SK-N-SH treated with all-trans-retinoic acid at 6 μM for 48 hours (cell line): Measurements from ENCODE around the gene GSN.

Experiments
- ATAC-seq: fragments of 200-7000 bp; cut with Tn5 transposase; 3 replicates; pipeline ENCODE4 v1.9.1; 2020; ENCODE audit warnings: mild to moderate bottlenecking, moderate library complexity
- ARNTL ChIP-seq: fragments of 450-650 bp; formaldehyde crosslinking; IDR thresholded peaks from 2 replicates; pipeline ENCODE4 v1.5.0; 2020; ENCODE audit warnings: low read depth, mild to moderate bottlenecking, moderate library complexity, borderline replicate concordance
- BACH2 ChIP-seq: fragments of 250-450 bp; sonication (Bioruptor Pico); IDR thresholded peaks from 2 replicates; pipeline ENCODE4 v1.9.0; 2021; ENCODE audit warnings: mild to moderate bottlenecking, borderline replicate concordance
- CSDC2 ChIP-seq: fragments of 250-450 bp; sonication (Bioruptor Pico); IDR thresholded peaks from 2 replicates; pipeline ENCODE4 v1.5.0; 2020; ENCODE audit warnings: mild to moderate bottlenecking, moderate library complexity
- ESRRG ChIP-seq: fragments of 250-450 bp; sonication (Bioruptor Pico); IDR thresholded peaks from 2 replicates; pipeline ENCODE4 v1.6.1; 2021; ENCODE audit warnings: mild to moderate bottlenecking
- GLIS3 ChIP-seq: fragments of 250-450 bp; sonication (Bioruptor Pico); IDR thresholded peaks from 2 replicates; pipeline ENCODE4 v1.5.0; 2020; ENCODE audit warnings: mild to moderate bottlenecking, moderate library complexity
- ISL1 ChIP-seq: fragments of 250-450 bp; sonication (Bioruptor Pico); IDR thresholded peaks from 2 replicates; pipeline ENCODE4 v2.1.2; 2022; ENCODE audit warnings: mild to moderate bottlenecking, moderate library complexity
- OSR1 ChIP-seq: fragments of 250-450 bp; sonication (Bioruptor Pico); IDR thresholded peaks from 2 replicates; pipeline ENCODE4 v1.8.0; 2022; ENCODE audit warnings: moderate library complexity, mild to moderate bottlenecking, inconsistent platforms
- PPARA ChIP-seq: fragments of 250-450 bp; sonication (Bioruptor Pico); IDR thresholded peaks from 2 replicates; pipeline ENCODE4 v1.5.0; 2020; ENCODE audit warnings: mild to moderate bottlenecking, borderline replicate concordance
- SNAI2 ChIP-seq: fragments of 250-450 bp; sonication (Bioruptor Pico); IDR thresholded peaks from 2 replicates; pipeline ENCODE4 v1.5.0; 2020; ENCODE audit warnings: mild to moderate bottlenecking, moderate library complexity
- TCF4 ChIP-seq: fragments of 250-450 bp; sonication (Bioruptor Pico); IDR thresholded peaks from 2 replicates; pipeline ENCODE4 v1.8.0; 2021; ENCODE audit warnings: mild to moderate bottlenecking, moderate library complexity, borderline replicate concordance
- TOX ChIP-seq: fragments of 250-450 bp; sonication (Bioruptor Pico); IDR thresholded peaks from 2 replicates; pipeline ENCODE4 v1.8.0; 2021; ENCODE audit warnings: mild to moderate bottlenecking, moderate library complexity, borderline replicate concordance
- ZC3H10 ChIP-seq: fragments of 250-450 bp; sonication (Bioruptor Pico); IDR thresholded peaks from 2 replicates; pipeline ENCODE4 v1.5.1; 2021; ENCODE audit warnings: mild to moderate bottlenecking, moderate library complexity
- ZFP3 ChIP-seq: fragments of 250-450 bp; sonication (Bioruptor Pico); IDR thresholded peaks from 2 replicates; pipeline ENCODE4 v1.5.0; 2020; ENCODE audit warnings: mild to moderate bottlenecking, moderate library complexity
- ZFP30 ChIP-seq: fragments of 450-650 bp; formaldehyde crosslinking; IDR thresholded peaks from 2 replicates; pipeline ENCODE4 v1.5.0; 2022; ENCODE audit warnings: mild to moderate bottlenecking, moderate library complexity
- ZNF565 ChIP-seq: fragments of 450-650 bp; formaldehyde crosslinking; conservative IDR thresholded peaks from 2 replicates; pipeline ENCODE4 v1.5.0; 2020; ENCODE audit warnings: low read depth, mild to moderate bottlenecking, moderate library complexity
- ZNF70 ChIP-seq: fragments of 450-650 bp; formaldehyde crosslinking; IDR thresholded peaks from 2 replicates; pipeline ENCODE4 v1.5.0; 2020; ENCODE audit warnings: mild to moderate bottlenecking, moderate library complexity
- ZNF8 ChIP-seq: fragments of 450-650 bp; formaldehyde crosslinking; IDR thresholded peaks from 2 replicates; pipeline ENCODE4 v1.5.0; 2020; ENCODE audit warnings: mild to moderate bottlenecking, moderate library complexity
- TF ChIP-seq, protein P1 (sequence below): fragments of 250-450 bp; sonication (Bioruptor Pico); IDR thresholded peaks from 2 replicates; pipeline ENCODE4 v1.5.1; 2020; ENCODE audit warnings: low read depth, mild to moderate bottlenecking, moderate library complexity
- TF ChIP-seq, protein P2 (sequence below): fragments of 250-450 bp; sonication (Bioruptor Pico); IDR thresholded peaks from 2 replicates; pipeline ENCODE4 v1.8.0; 2021; ENCODE audit warnings: low read depth, mild to moderate bottlenecking, moderate library complexity, borderline replicate concordance
- TF ChIP-seq, protein P3 (sequence below): fragments of 250-450 bp; sonication (Bioruptor Pico); IDR thresholded peaks from 2 replicates; pipeline ENCODE4 v1.5.0; 2020; ENCODE audit warnings: mild to moderate bottlenecking, moderate library complexity
- TF ChIP-seq, protein P4 (sequence below): fragments of 250-450 bp; sonication (Bioruptor Pico); IDR thresholded peaks from 2 replicates; pipeline ENCODE4 v1.5.1; 2021; ENCODE audit warnings: mild to moderate bottlenecking, moderate library complexity
- TF ChIP-seq, protein P5 (sequence below): fragments of 250-450 bp; sonication (Bioruptor Pico); IDR thresholded peaks from 2 replicates; pipeline ENCODE4 v1.8.0; 2020; ENCODE audit warnings: mild to moderate bottlenecking, moderate library complexity, borderline replicate concordance

Gene GSN

DNA sequence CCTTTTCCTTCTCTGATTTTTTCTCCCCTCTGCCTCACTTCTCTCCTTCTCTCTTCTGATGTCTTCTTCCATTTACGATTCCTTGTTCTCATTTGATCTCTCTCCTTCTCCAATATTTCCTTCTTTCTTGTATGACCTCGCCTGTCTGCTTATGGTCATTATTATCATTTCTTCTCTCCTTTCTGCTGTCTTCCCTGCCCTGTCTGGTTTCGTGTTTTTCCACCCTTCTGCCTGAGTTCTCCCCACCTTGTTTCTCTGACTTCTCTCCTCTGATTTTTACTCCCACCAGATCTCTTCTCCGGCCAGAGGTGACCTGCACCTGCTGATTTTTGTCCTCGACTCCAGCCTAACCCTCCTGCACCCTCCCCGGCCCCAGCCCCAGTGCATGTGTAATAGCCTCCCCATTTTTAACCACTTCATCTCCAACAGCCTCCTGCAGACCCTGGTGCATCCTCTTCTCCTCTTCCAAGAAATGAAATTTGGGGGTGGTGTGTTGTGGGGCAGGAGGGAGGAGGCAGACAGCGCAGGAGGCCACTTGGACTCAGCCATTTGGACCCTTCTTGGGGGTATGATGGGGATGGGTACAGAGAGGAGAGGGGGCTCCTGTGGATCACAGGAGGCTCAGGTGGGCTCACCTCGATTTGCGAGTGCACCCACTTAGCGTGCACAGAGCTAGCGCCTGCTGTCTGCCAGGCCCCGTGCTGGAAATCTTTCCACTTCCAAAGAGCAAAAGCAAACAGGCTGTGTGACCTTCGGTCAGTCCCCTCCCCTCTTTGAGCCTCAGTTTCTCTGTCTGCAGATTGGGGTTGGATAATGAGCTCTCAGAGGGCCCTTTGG lies 32.5 kb downstream of the GSN start:
- TF ChIP-seq, protein P1, sequence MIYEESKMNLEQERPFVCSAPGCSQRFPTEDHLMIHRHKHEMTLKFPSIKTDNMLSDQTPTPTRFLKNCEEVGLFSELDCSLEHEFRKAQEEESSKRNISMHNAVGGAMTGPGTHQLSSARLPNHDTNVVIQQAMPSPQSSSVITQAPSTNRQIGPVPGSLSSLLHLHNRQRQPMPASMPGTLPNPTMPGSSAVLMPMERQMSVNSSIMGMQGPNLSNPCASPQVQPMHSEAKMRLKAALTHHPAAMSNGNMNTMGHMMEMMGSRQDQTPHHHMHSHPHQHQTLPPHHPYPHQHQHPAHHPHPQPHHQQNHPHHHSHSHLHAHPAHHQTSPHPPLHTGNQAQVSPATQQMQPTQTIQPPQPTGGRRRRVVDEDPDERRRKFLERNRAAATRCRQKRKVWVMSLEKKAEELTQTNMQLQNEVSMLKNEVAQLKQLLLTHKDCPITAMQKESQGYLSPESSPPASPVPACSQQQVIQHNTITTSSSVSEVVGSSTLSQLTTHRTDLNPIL (CRISPR knock-in tag): no peak
- TF ChIP-seq, protein P2, sequence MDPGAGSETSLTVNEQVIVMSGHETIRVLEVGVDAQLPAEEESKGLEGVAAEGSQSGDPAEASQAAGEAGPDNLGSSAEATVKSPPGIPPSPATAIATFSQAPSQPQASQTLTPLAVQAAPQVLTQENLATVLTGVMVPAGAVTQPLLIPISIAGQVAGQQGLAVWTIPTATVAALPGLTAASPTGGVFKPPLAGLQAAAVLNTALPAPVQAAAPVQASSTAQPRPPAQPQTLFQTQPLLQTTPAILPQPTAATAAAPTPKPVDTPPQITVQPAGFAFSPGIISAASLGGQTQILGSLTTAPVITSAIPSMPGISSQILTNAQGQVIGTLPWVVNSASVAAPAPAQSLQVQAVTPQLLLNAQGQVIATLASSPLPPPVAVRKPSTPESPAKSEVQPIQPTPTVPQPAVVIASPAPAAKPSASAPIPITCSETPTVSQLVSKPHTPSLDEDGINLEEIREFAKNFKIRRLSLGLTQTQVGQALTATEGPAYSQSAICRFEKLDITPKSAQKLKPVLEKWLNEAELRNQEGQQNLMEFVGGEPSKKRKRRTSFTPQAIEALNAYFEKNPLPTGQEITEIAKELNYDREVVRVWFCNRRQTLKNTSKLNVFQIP (CRISPR knock-in tag): no peak
- no peak for TF ChIP-seq ISL1 (CRISPR knock-in tag)
- TF ChIP-seq CSDC2 (CRISPR knock-in tag): no peak
- TF ChIP-seq, protein P3, sequence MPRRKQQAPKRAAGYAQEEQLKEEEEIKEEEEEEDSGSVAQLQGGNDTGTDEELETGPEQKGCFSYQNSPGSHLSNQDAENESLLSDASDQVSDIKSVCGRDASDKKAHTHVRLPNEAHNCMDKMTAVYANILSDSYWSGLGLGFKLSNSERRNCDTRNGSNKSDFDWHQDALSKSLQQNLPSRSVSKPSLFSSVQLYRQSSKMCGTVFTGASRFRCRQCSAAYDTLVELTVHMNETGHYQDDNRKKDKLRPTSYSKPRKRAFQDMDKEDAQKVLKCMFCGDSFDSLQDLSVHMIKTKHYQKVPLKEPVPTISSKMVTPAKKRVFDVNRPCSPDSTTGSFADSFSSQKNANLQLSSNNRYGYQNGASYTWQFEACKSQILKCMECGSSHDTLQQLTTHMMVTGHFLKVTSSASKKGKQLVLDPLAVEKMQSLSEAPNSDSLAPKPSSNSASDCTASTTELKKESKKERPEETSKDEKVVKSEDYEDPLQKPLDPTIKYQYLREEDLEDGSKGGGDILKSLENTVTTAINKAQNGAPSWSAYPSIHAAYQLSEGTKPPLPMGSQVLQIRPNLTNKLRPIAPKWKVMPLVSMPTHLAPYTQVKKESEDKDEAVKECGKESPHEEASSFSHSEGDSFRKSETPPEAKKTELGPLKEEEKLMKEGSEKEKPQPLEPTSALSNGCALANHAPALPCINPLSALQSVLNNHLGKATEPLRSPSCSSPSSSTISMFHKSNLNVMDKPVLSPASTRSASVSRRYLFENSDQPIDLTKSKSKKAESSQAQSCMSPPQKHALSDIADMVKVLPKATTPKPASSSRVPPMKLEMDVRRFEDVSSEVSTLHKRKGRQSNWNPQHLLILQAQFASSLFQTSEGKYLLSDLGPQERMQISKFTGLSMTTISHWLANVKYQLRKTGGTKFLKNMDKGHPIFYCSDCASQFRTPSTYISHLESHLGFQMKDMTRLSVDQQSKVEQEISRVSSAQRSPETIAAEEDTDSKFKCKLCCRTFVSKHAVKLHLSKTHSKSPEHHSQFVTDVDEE (CRISPR knock-in tag): no peak
- no peak for TF ChIP-seq ESRRG (CRISPR knock-in tag)
- no peak for TF ChIP-seq ZNF8 (CRISPR knock-in tag)
- TF ChIP-seq TCF4 (CRISPR knock-in tag): no peak
- TF ChIP-seq ZFP3 (CRISPR knock-in tag): no peak
- no peak for TF ChIP-seq OSR1 (CRISPR knock-in tag)
- TF ChIP-seq ARNTL (CRISPR knock-in tag): no peak
- no peak for TF ChIP-seq ZC3H10 (CRISPR knock-in tag)
- no peak for TF ChIP-seq TOX (CRISPR knock-in tag)
- TF ChIP-seq ZFP30 (CRISPR knock-in tag): no peak
- no peak for TF ChIP-seq SNAI2 (CRISPR knock-in tag)
- TF ChIP-seq ZNF565 (CRISPR knock-in tag): no peak
- TF ChIP-seq PPARA: no peak
- TF ChIP-seq BACH2 (CRISPR knock-in tag): no peak
- ATAC-seq: no peak

DNA sequence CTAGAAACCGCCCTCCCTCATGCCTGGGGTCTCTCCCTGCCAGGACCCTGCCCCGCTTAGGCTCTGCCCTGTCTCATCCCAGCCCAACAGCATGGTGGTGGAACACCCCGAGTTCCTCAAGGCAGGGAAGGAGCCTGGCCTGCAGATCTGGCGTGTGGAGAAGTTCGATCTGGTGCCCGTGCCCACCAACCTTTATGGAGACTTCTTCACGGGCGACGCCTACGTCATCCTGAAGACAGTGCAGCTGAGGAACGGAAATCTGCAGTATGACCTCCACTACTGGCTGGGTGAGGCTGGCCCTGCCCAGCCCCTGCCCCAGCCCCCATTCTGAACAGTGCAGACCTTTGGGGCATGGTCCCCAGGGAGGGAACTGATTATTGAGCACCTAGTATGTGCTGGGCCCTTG lies 33.9 kb downstream of the GSN start:
- ATAC-seq: no peak
- TF ChIP-seq, protein P4, sequence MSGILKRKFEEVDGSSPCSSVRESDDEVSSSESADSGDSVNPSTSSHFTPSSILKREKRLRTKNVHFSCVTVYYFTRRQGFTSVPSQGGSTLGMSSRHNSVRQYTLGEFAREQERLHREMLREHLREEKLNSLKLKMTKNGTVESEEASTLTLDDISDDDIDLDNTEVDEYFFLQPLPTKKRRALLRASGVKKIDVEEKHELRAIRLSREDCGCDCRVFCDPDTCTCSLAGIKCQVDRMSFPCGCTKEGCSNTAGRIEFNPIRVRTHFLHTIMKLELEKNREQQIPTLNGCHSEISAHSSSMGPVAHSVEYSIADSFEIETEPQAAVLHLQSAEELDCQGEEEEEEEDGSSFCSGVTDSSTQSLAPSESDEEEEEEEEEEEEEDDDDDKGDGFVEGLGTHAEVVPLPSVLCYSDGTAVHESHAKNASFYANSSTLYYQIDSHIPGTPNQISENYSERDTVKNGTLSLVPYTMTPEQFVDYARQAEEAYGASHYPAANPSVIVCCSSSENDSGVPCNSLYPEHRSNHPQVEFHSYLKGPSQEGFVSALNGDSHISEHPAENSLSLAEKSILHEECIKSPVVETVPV (CRISPR knock-in tag): no peak
- TF ChIP-seq ISL1 (CRISPR knock-in tag) (no peak), GLIS3 (no peak), ZFP30 (CRISPR knock-in tag) (no peak), ZNF70 (CRISPR knock-in tag) (no peak), ZNF565 (CRISPR knock-in tag) (no peak), ESRRG (CRISPR knock-in tag) (no peak), ARNTL (CRISPR knock-in tag) (no peak), ZC3H10 (CRISPR knock-in tag) (no peak), TCF4 (CRISPR knock-in tag) (no peak), BACH2 (CRISPR knock-in tag) (no peak), ZFP3 (CRISPR knock-in tag) (no peak), SNAI2 (CRISPR knock-in tag) (no peak)
- TF ChIP-seq, protein P2 (CRISPR knock-in tag): no peak
- TF ChIP-seq, protein P1 (CRISPR knock-in tag): no peak
- TF ChIP-seq, protein P3 (CRISPR knock-in tag): no peak
- TF ChIP-seq, protein P5, sequence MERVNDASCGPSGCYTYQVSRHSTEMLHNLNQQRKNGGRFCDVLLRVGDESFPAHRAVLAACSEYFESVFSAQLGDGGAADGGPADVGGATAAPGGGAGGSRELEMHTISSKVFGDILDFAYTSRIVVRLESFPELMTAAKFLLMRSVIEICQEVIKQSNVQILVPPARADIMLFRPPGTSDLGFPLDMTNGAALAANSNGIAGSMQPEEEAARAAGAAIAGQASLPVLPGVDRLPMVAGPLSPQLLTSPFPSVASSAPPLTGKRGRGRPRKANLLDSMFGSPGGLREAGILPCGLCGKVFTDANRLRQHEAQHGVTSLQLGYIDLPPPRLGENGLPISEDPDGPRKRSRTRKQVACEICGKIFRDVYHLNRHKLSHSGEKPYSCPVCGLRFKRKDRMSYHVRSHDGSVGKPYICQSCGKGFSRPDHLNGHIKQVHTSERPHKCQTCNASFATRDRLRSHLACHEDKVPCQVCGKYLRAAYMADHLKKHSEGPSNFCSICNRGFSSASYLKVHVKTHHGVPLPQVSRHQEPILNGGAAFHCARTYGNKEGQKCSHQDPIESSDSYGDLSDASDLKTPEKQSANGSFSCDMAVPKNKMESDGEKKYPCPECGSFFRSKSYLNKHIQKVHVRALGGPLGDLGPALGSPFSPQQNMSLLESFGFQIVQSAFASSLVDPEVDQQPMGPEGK (CRISPR knock-in tag): no peak
